ENCODE results near the gene CES2. TPM values are rescaled to one million over a fixed set of nuclear protein-coding genes. Genes with fewer than 3 reads are reported as not detected.

The CES2 gene
- polyA plus RNA-seq, 10 donors: 22.3 to 28.6 (median 26.0) TPM

- DNase-seq: no peak
Measured at GRCh38 chr16:66918803-66919568, 16.3 kb upstream of the CES2 start, which contains the start of gene CDH16. TSS of gene CDH16 (minus strand) at chr16:66918885. CDS start at chr16:66918065, 820 bp downstream.

GRCh38 chr16:66919569-66920298 is 15.6 kb upstream of the CES2 start:
- no peak for DNase-seq

GRCh38 chr16:66920299-66920590 is 15.1 kb upstream of the CES2 start:
- DNase-seq: no peak

- DNase-seq: no peak
Measured at GRCh38 chr16:66920924-66921680, 14.2 kb upstream of the CES2 start.

- DNase-seq: no peak
Measured at GRCh38 chr16:66921729-66922450, 13.4 kb upstream of the CES2 start.

GRCh38 chr16:66923247-66923731 is 12.0 kb upstream of the CES2 start:
- no peak for DNase-seq

- DNase-seq: no peak
Measured at GRCh38 chr16:66923866-66924265, 11.4 kb upstream of the CES2 start.

GRCh38 chr16:66924527-66925321 is 10.6 kb upstream of the CES2 start:
- DNase-seq: no peak

GRCh38 chr16:66925322-66925840 is 9.9 kb upstream of the CES2 start, which contains the start of gene RRAD:
TSS of gene RRAD (minus strand) at chr16:66925535. CDS start at chr16:66925179, 356 bp downstream.
- DNase-seq: peak in 1 of 3 donors; percentile 36

- no peak for DNase-seq
Measured at GRCh38 chr16:66926171-66926947, 9.0 kb upstream of the CES2 start.

GRCh38 chr16:66926961-66927436 is 8.3 kb upstream of the CES2 start:
- DNase-seq: peak in 1 of 3 donors; percentile 27

GRCh38 chr16:66927918-66928649 is 7.2 kb upstream of the CES2 start:
- DNase-seq: peak; percentile 32 to 37 (median 36)

GRCh38 chr16:66928702-66929388 is 6.5 kb upstream of the CES2 start:
- no peak for DNase-seq

- DNase-seq: no peak
Measured at GRCh38 chr16:66930189-66930588, 5.1 kb upstream of the CES2 start.

- no peak for DNase-seq
Measured at GRCh38 chr16:66931665-66932064, 3.7 kb upstream of the CES2 start.

- no peak for DNase-seq
Measured at GRCh38 chr16:66932076-66932475, 3.2 kb upstream of the CES2 start.

GRCh38 chr16:66933776-66934137 is 1.6 kb upstream of the CES2 start:
- no peak for DNase-seq

Data from muscle of back (tissue), 11 donors.